Large intestine (tissue), 3 donors: Measurements from ENCODE around the gene GOSR2. TPM values are rescaled to one million over a fixed set of nuclear protein-coding genes. Genes with fewer than 3 reads are reported as not detected.
A peak's percentile ranks its signal among the peaks of the same experiment; 100 is the strongest.

Experiments used
- DNase-seq, 2 donors: peaks; one replicate each; pipeline versions ENCODE4 v3.0.0 to v3.0.0-alpha.2; 2013
- H3K27ac ChIP-seq: one replicate; pipeline ENCODE4 v1.5.1; 2013; ENCODE audit warnings: low read length
- H3K27me3 ChIP-seq: 2 replicates; pipeline ENCODE4 v1.6.1; 2013; ENCODE audit warnings: low read length; ENCODE audit not compliant: control insufficient read depth, insufficient read depth
- H3K36me3 ChIP-seq: 2 replicates; pipeline ENCODE4 v1.6.1; 2013; ENCODE audit warnings: low read length; ENCODE audit not compliant: control insufficient read depth, insufficient read depth
- H3K4me1 ChIP-seq: one replicate; pipeline ENCODE4 v1.6.1; 2013; ENCODE audit warnings: low read length; ENCODE audit not compliant: control insufficient read depth, insufficient read depth
- H3K4me3 ChIP-seq: one replicate; pipeline ENCODE4 v1.5.1; 2013; ENCODE audit warnings: low read length
- H3K9me3 ChIP-seq: one replicate; pipeline ENCODE4 v1.6.1; 2013; ENCODE audit warnings: mild to moderate bottlenecking, low read depth, low read length, moderate library complexity; ENCODE audit not compliant: control insufficient read depth
- WGBS: methylation state at CpG from one replicate; pipeline ENCODE4 v1.1.5; 2013; ENCODE audit warnings: low lambda C conversion rate; ENCODE audit not compliant: insufficient coverage; 5-methylcytosine and 5-hydroxymethylcytosine counted together
- polyA plus RNA-seq: library from polyadenylated mRNA; unstranded; fragments of 120-200 nt; gene quantifications from one replicate; pipeline ENCODE4 v1.2.1, GENCODE V29; 2013

The GOSR2 gene
- polyA plus RNA-seq, 1 donor, result 103 TPM

- no peak overlapping the region for H3K4me3 ChIP-seq
- H3K27ac ChIP-seq, result peak overlapping the region; percentile 24
- peaks cover 35% of the 10 kb centered on the region for H3K4me1 ChIP-seq
- peaks cover 32% of the 10 kb centered on the region for H3K36me3 ChIP-seq
- DNase-seq, result no peak
- no CpG with 5 or more reads among the region's 2 CpGs for whole genome bisulfite sequencing
- no peaks in the 10 kb centered on the region for H3K27me3 ChIP-seq
- no peaks in the 10 kb centered on the region for H3K9me3 ChIP-seq
These were observed 20.2 kb downstream of the GOSR2 start for GRCh38 chr17:46943218-46943500.

GRCh38 chr17:46943501-46944393 lies 20.8 kb downstream of the GOSR2 start:
- Histone ChIP-seq H3K4me3 (no peak overlapping the region), H3K27me3 (no peaks in the 10 kb centered on the region), H3K27ac (peak overlapping the region; percentile 24), H3K9me3 (no peaks in the 10 kb centered on the region), H3K36me3 (peaks cover 26% of the 10 kb centered on the region), H3K4me1 (peaks cover 35% of the 10 kb centered on the region)
- WGBS, result no CpG with 5 or more reads among the region's 21 CpGs
- DNase-seq, result peak; percentile 53 to 79

- peaks cover 35% of the 10 kb centered on the region for H3K4me1 ChIP-seq
- peaks cover 14% of the 10 kb centered on the region for H3K36me3 ChIP-seq
- H3K9me3 ChIP-seq, result no peaks in the 10 kb centered on the region
- H3K27ac ChIP-seq, result no peak overlapping the region
- no peak overlapping the region for H3K4me3 ChIP-seq
- no peaks in the 10 kb centered on the region for H3K27me3 ChIP-seq
- WGBS, result 60% methylated on average over 1 of the region's 10 CpGs
- peak in 1 of 2 donors; percentile 17 for DNase-seq
These were observed 22.0 kb downstream of the GOSR2 start for GRCh38 chr17:46944931-46945330.

GRCh38 chr17:46947216-46947615 lies 24.3 kb downstream of the GOSR2 start:
- DNase-seq, result no peak
- no peaks in the 10 kb centered on the region for H3K36me3 ChIP-seq
- WGBS, result no CpG with 5 or more reads among the region's 3 CpGs

GRCh38 chr17:46948544-46948943 lies 25.6 kb downstream of the GOSR2 start:
- no peaks in the 10 kb centered on the region for H3K36me3 ChIP-seq
- no peak overlapping the region for H3K27ac ChIP-seq
- WGBS, result no CpG with 5 or more reads among the region's 5 CpGs
- no peak overlapping the region for H3K4me3 ChIP-seq
- H3K27me3 ChIP-seq, result peaks cover 4% of the 10 kb centered on the region
- no peak for DNase-seq
- no peaks in the 10 kb centered on the region for H3K9me3 ChIP-seq
- H3K4me1 ChIP-seq, result peaks cover 21% of the 10 kb centered on the region

More at GRCh38 chr17:46947216-46947615, 24.3 kb downstream of the GOSR2 start:
- no peak overlapping the region for H3K27ac ChIP-seq
- H3K27me3 ChIP-seq, result peaks cover 4% of the 10 kb centered on the region
- peaks cover 31% of the 10 kb centered on the region for H3K4me1 ChIP-seq
- no peak overlapping the region for H3K4me3 ChIP-seq
- H3K9me3 ChIP-seq, result no peaks in the 10 kb centered on the region

- Histone ChIP-seq H3K4me1 (peaks cover 12% of the 10 kb centered on the region), H3K4me3 (no peak overlapping the region), H3K27ac (no peak overlapping the region), H3K36me3 (no peaks in the 10 kb centered on the region), H3K27me3 (peaks cover 4% of the 10 kb centered on the region), H3K9me3 (no peaks in the 10 kb centered on the region)
- WGBS, result no CpG with 5 or more reads among the region's 11 CpGs
- DNase-seq, result no peak
These were observed 26.6 kb downstream of the GOSR2 start for GRCh38 chr17:46949291-46950174.

GRCh38 chr17:46950342-46950996 lies 27.5 kb downstream of the GOSR2 start:
- no peak for DNase-seq

GRCh38 chr17:46950997-46951621 lies 28.1 kb downstream of the GOSR2 start:
- WGBS, result no CpG with 5 or more reads among the region's 16 CpGs
- no peak for DNase-seq
- H3K27me3 ChIP-seq, result peaks cover 4% of the 10 kb centered on the region

More at GRCh38 chr17:46950342-46950996, 27.5 kb downstream of the GOSR2 start:
- Histone ChIP-seq H3K27me3 (peaks cover 4% of the 10 kb centered on the region), H3K27ac (no peak overlapping the region), H3K9me3 (no peaks in the 10 kb centered on the region), H3K4me1 (peaks cover 4% of the 10 kb centered on the region), H3K4me3 (no peak overlapping the region), H3K36me3 (no peaks in the 10 kb centered on the region)
- no CpG with 5 or more reads among the region's 7 CpGs for WGBS

GRCh38 chr17:46951706-46952105 lies 28.7 kb downstream of the GOSR2 start:
- H3K36me3 ChIP-seq, result no peaks in the 10 kb centered on the region
- no CpG with 5 or more reads among the region's 5 CpGs for WGBS
- H3K9me3 ChIP-seq, result no peaks in the 10 kb centered on the region
- DNase-seq, result no peak
- H3K27ac ChIP-seq, result no peak overlapping the region
- H3K27me3 ChIP-seq, result peaks cover 4% of the 10 kb centered on the region
- H3K4me1 ChIP-seq, result no peaks in the 10 kb centered on the region
- no peak overlapping the region for H3K4me3 ChIP-seq

More at GRCh38 chr17:46950997-46951621, 28.1 kb downstream of the GOSR2 start:
- Histone ChIP-seq H3K9me3 (no peaks in the 10 kb centered on the region), H3K4me1 (no peaks in the 10 kb centered on the region), H3K36me3 (no peaks in the 10 kb centered on the region), H3K4me3 (no peak overlapping the region), H3K27ac (no peak overlapping the region)

- Histone ChIP-seq H3K4me1 (no peaks in the 10 kb centered on the region), H3K27ac (no peak overlapping the region), H3K4me3 (no peak overlapping the region), H3K36me3 (no peaks in the 10 kb centered on the region), H3K9me3 (no peaks in the 10 kb centered on the region), H3K27me3 (peaks cover 4% of the 10 kb centered on the region)
- DNase-seq, result no peak
- WGBS, result no CpG with 5 or more reads among the region's 9 CpGs
These were observed 29.2 kb downstream of the GOSR2 start for GRCh38 chr17:46952115-46952514.
